GM19035 (cell line): ENCODE measurements around the gene IQCE.

ENCODE experiments used
- ATAC-seq: cut with Tn5 transposase; IDR thresholded peaks from one replicate; pipeline ENCODE4 v1.9.1; 2021; ENCODE audit not compliant: unreplicated experiment

The IQCE gene

DNA sequence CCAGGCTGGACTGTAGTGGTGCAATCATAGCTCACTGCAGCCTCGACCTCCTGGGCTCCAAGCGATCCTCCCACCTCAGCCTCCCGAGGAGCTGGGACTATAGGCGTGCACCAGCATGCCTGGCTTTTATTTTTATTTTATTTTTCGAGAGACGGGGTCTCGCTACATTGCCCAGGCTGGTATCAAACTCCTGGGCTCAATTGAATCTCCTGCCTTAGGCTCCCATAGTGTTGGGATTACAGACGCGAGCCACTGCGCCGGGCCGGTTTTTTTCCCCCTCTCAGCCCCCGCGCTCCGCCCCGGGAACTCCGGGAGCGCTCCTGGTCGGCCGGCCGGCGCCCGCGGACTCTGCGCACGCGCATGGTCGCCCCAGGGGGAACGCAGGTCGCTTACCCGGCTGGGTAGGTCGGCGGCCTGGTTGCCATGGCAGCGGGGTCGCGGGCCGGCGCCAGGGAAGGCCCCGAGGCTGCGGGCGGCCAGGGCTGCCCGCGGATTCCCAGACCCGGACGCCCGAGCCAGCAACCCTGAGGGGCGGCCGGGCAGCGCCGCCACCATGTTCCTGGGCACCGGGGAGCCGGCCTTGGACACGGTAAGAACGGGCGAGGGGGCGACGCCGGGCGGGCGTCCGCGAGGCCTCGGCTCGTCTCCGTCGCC lies at the start of gene IQCE:
Gene IQCE (plus strand): TSS at position 351 of the 654 bp plus-strand sequence. CDS start 203 bp downstream, at position 554.
- ATAC-seq, result peak; percentile 55

DNA sequence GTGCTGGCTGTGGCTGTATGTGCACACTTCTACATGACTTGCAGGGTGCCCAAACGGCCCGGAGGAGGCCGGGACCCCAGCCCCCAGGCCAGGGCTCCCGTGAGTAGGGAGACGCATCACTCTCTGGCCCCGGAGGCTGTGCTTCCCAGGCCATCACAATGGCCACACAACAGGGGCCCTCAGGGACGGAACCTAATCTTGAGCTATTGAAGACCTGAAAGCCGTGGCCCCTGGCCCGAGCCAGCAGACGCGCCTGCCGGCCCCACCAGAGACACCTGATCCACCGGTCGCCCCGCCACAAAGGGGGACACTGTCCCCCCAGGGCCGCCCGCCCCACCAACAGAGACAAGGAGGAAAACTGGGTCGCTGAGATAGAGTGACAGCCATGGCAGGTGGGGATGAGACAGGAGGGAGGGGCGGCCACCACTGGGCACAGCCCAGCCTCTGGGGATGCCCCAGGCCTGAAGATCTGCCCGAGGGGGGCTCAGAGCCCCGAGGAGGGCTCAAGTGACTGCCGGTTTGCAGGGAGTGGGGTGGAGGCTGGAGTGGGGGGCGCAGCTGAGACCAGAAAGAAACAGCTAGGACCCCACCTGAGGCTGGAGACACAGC lies 49.4 kb upstream of the IQCE start:
- ATAC-seq, result no peak

GRCh38 chr7:2510130-2510776 lies 48.5 kb upstream of the IQCE start:
- ATAC-seq, result no peak

DNA sequence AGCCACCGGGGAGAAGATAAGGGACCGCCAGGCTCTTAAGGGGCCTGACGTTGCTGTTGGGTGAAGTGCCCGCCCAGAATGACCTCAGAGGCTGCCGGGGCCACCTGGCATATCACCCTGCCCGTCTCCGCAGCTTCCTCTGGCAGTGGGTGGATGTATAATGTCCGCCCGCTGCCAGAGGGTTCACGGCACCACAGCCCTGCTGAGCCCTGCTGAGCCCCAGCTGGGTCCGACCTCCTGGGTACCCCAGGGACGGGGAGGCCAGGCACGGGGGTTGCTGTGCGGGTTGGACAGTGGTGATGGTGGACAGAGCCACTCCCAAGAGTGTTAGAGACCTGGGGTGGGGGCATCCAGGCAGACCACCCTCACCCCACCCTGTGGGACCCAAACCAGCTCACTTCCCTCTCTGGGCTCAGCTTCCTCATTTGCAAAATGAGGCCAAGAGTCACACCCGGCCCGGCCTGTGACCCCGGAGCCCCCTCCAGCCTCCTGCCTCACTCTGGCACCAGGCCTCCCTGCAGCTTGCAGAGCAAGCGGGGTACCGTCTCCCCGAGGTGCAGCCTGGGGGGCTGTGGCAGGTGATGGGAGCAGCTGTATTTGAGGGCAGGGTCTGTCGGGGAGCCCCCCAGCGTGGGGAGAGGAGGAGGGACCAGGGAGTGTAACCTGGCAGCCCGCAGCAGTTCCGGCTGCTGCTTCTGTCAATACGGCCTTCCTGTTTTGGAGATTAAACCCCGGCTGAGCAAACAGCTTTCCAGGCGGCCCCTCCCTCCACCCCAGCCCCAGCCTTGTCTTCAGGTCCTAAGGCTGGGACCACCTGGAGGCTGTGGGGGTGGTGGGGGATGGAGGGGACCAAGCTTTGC lies 47.6 kb upstream of the IQCE start:
- no peak for ATAC-seq

- no peak for ATAC-seq
Measured at GRCh38 chr7:2511769-2512168, 47.0 kb upstream of the IQCE start.

GRCh38 chr7:2512179-2512661 lies 46.6 kb upstream of the IQCE start:
- ATAC-seq, result no peak

DNA sequence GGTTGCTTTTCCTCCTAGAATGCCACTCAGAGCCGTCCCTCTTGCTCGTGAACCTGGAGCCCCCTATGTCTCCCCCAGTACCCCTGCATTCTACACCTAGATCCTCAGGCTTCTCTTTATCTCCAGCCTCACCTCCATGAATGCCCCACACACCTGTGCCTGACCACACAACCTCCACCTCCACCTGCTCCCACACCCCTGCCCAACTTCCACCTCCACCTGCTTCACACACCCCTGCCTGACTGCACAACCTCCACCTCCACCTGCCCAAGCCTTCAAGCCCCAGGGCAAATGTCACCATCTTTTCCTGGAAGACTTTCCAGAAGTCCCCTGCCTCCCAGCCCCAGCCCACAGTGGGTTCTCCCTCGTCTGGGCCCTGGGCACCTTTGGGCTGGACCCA lies 46.1 kb upstream of the IQCE start:
- ATAC-seq, result no peak

DNA sequence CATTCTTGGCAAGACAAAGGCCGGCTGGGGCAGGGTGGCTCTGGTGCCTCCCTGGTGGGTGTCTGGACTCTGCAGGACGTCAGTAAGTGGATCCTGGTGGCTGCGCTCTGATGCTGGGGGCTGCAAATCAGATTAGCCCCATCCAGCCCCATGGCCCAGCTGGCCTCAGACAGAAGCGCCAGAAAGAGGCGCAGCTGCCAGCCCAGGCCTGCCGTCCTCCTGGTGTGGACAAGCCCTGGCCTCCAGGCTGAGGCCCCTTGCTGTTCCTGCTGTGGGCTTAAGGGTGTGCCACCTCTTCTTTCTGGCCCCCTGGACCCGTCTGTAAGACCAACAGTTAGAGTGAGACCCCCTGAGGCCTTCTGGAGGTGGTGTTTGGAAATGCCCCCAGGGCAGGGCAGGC lies 45.1 kb upstream of the IQCE start:
- ATAC-seq, result no peak

DNA sequence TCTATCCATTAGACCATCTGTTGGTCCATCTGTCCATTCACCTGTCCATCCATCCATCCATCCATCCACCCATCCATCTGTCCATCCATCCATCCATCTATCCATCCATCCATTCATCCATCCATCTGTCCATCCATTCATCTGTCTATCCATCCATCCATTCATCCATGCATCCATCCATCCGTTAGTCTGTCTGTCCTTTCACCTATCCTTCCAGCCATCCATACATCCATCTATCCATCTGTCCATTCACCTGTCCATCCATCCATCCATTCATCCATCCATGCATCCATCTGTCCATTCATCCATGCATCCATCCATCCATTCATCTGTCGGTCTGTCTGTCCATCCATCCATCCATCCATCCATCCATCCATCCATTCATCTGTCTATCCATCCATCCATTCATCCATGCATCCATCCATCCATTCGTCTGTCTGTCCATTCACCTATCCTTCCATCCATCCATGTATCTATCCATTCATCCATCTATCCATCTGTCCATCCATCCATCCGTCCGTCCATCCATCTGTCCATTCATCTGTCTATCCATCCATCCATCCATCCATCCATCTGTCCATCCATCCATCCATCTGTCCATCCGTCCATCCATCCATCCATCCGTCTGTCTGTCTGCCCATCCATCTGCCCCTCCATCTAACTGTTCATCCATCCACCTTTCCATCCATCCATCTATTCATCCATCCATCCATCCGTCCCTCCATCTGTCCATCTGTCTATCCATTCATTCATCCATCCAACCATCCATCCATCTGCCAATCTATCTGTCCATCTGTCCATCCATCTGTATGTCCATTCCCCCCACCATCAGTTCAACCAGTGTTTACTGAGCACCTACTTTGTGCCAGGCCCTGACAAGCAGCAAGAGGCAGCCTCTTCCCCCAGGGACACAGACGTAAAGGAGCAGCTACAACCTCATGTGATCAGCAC lies 44.0 kb upstream of the IQCE start:
- no peak for ATAC-seq

GRCh38 chr7:2515424-2516193 lies 43.2 kb upstream of the IQCE start:
- ATAC-seq, result no peak

DNA sequence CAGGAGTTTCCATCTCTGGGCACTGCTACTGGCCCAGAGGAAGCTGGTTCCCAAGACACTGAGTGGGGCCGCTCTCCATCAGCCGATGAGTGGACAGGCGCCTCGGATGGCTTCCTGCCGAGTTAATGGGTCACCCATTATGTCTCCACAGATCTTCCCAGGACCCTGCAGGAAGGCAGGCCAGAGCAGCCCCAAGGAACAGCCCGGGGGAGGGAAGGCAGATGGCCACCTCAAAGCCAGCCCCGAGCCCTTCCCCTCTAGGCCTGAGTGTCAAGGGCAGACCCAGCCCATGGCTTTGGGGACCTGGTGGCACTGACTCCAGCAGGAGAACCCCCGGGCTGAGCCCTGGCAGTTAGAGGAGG lies 42.6 kb upstream of the IQCE start:
- ATAC-seq, result no peak

DNA sequence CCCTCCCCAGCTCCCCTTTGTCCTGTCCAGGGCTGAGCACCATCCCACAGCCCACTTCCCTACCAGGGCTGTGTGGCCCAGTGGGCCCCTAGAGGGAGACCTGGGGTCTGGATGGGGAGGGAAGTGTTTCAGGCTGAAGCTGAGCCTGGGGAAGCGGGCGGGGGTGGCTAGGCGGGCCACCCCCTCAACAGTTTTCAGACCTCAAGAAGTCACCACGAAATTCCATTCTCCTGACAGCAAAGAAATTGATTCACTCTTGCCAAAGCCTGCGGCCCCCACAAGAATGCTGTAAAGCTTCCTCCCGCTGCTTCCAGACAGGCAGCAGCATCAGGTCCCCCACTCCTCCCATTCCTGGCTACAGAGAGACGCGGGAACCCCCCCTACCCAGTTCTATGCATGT lies 41.8 kb upstream of the IQCE start:
- ATAC-seq, result no peak

GRCh38 chr7:2517678-2518507 lies 40.9 kb upstream of the IQCE start:
- ATAC-seq, result no peak

DNA sequence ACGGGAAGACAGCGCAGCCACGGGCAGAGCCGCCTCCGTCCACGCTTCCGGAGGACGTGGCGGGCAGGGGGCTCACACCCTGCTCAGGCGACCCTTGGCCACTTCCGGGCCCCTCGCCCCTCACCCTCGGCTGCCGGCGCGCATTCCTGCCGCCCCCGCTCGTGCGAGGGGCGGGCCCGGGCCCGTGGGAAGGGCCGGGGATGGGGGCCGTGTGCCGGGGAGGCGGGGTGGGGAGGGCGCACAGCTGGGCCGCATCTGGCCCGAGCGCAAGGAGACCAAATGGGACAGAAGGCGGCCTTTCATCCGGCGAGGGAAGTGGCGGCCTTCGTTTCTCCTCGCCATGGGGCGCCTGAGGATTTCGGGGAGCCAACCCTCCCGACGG lies 40.1 kb upstream of the IQCE start:
- no peak for ATAC-seq

GRCh38 chr7:2519119-2519930 lies 39.5 kb upstream of the IQCE start, which contains the start of gene LFNG:
Gene LFNG (plus strand): TSS chr7:2519774. CDS start chr7:2519862, 88 bp downstream.
- peak; percentile 82 for ATAC-seq

DNA sequence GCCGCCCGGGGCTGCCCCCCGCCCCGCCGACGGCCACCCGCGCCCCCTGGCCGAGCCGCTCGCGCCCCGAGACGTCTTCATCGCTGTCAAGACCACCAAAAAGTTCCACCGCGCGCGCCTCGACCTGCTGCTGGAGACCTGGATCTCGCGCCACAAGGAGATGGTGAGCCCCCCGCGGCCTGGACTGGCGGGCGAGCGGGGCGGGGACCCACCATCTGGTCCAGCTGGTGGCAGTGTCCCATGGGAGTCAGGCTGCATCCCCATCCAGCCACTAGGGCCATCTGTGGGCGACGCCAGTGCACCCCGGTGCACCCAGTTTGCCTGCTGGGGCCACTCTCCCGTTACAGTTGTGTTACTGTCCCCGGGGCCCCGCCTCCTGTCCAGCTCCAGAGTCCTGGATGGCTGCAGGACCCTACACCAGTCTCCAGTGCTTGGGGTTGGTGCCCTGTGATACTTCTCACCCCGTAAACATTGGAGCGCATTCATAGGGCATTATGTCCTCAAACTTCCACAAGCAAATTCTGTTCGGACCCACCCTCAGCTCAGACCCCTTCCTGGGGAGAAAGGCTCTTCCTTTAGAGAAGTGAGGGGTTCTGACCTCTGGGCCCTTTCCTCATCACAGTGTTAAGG lies 38.5 kb upstream of the IQCE start:
- no peak for ATAC-seq

DNA sequence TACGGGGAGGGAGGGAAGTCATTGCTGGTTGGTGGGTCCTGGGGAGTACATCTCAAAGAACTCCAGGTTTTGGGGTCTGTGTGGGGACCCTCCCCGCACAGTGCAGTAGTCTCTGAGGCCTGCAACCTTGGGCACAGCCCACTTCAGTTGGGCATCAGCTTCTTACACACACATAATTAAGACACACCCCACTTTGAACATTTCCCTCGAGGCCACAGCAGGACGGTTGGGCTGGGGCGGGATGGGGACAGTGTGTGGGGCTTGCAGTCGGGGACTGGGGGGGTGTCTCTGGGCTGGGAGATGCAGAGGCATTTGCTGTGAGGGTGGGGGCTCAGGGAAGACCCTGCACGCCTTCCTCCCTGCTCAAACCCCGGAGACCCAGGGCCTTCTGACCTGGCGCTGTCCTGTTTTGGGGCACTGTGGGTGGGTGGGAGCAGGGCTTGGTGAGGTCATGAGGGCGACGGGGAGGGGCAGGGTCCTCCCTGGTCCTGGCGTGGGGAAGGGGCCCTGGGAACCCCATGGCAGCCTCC lies 38.0 kb upstream of the IQCE start:
- ATAC-seq, result no peak
